Liver (tissue), 3 donors: ENCODE data around the gene IGSF8.

Source experiments
- CTCF ChIP-seq: fragments of 150-350 bp; IDR thresholded peaks from 2 replicates; pipeline ENCODE4 v1.5.1; 2017; ENCODE audit warnings: improper control_type of control experiment, low read depth, low read length; ENCODE audit not compliant: missing input control
- EGR1 ChIP-seq, 2 donors: IDR thresholded peaks; 2 replicates each; pipeline ENCODE4 v1.6.1; 2016 to 2018; ENCODE audit warnings: antibody characterized with exemption in 2 of 2, low read depth in 2 of 2
- GABPA ChIP-seq, 2 donors: IDR thresholded peaks in 1 of 2; conservative IDR thresholded peaks in 1 of 2; 2 replicates each; pipeline ENCODE4 v1.6.1; 2016; ENCODE audit warnings: antibody characterized with exemption in 2 of 2, mild to moderate bottlenecking in 1 of 2, moderate library complexity in 1 of 2
- RAD21 ChIP-seq, 2 donors: IDR thresholded peaks; 2 replicates each; pipeline ENCODE4 v1.6.1; 2016; ENCODE audit warnings: antibody characterized with exemption in 2 of 2, mild to moderate bottlenecking in 2 of 2
- RXRA ChIP-seq, 2 donors: IDR thresholded peaks; 2 replicates each; pipeline ENCODE4 v1.6.1; 2017 to 2018; ENCODE audit warnings: antibody characterized with exemption in 2 of 2, mild to moderate bottlenecking in 1 of 2
- TAF1 ChIP-seq: conservative IDR thresholded peaks from 2 replicates; pipeline ENCODE4 v1.6.1; 2016; ENCODE audit warnings: antibody characterized with exemption, mild to moderate bottlenecking
- YY1 ChIP-seq: IDR thresholded peaks from 2 replicates; pipeline ENCODE4 v1.6.1; 2016; ENCODE audit warnings: antibody characterized with exemption, mild to moderate bottlenecking
- ZBTB33 ChIP-seq: IDR thresholded peaks from 2 replicates; pipeline ENCODE4 v1.6.1; 2016; ENCODE audit warnings: antibody characterized with exemption
- TF ChIP-seq, protein P1 (sequence below): IDR thresholded peaks from 2 replicates; pipeline ENCODE4 v1.6.1; 2016; ENCODE audit warnings: antibody characterized with exemption, mild to moderate bottlenecking
- TF ChIP-seq, protein P2 (sequence below): IDR thresholded peaks from 2 replicates; pipeline ENCODE4 v1.6.1; 2016; ENCODE audit warnings: antibody characterized with exemption
- donor health status: healthy.
- donor health status: healthy.

GRCh38 chr1:160105155-160105554 lies 6.7 kb upstream of the IGSF8 start:
- TF ChIP-seq EGR1 (IDR thresholded peaks at IDR 0.05; ENCODE audit: low read depth in 2 of 2), result no peak
- TF ChIP-seq, protein P1, sequence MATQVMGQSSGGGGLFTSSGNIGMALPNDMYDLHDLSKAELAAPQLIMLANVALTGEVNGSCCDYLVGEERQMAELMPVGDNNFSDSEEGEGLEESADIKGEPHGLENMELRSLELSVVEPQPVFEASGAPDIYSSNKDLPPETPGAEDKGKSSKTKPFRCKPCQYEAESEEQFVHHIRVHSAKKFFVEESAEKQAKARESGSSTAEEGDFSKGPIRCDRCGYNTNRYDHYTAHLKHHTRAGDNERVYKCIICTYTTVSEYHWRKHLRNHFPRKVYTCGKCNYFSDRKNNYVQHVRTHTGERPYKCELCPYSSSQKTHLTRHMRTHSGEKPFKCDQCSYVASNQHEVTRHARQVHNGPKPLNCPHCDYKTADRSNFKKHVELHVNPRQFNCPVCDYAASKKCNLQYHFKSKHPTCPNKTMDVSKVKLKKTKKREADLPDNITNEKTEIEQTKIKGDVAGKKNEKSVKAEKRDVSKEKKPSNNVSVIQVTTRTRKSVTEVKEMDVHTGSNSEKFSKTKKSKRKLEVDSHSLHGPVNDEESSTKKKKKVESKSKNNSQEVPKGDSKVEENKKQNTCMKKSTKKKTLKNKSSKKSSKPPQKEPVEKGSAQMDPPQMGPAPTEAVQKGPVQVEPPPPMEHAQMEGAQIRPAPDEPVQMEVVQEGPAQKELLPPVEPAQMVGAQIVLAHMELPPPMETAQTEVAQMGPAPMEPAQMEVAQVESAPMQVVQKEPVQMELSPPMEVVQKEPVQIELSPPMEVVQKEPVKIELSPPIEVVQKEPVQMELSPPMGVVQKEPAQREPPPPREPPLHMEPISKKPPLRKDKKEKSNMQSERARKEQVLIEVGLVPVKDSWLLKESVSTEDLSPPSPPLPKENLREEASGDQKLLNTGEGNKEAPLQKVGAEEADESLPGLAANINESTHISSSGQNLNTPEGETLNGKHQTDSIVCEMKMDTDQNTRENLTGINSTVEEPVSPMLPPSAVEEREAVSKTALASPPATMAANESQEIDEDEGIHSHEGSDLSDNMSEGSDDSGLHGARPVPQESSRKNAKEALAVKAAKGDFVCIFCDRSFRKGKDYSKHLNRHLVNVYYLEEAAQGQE, result no peak
- TF ChIP-seq ZBTB33, result no peak
- no peak for TF ChIP-seq CTCF
- no peak for TF ChIP-seq GABPA (IDR thresholded peaks at IDR 0.05 in 1 of 2, conservative IDR thresholded peaks at IDR 0.05 in 1 of 2)
- TF ChIP-seq TAF1, result no peak
- TF ChIP-seq RXRA (IDR thresholded peaks at IDR 0.05), result no peak
- no peak for TF ChIP-seq YY1
- TF ChIP-seq, protein P2, sequence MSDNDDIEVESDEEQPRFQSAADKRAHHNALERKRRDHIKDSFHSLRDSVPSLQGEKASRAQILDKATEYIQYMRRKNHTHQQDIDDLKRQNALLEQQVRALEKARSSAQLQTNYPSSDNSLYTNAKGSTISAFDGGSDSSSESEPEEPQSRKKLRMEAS, result no peak
- TF ChIP-seq RAD21 (IDR thresholded peaks at IDR 0.05), result no peak
